NOMO-1 treated with DMSO at 0.1 percent for 48 hours (cell line): ENCODE data around the gene POU4F1.

Experiments
- DNase-seq: peaks from one replicate; lab custom pipeline; 2025; ENCODE audit not compliant: unreplicated experiment; lab: John Stamatoyannopoulos, UW

POU4F1 gene

GRCh38 chr13:78607409-78608251 is 4.3 kb upstream of the POU4F1 start:
- no peak for DNase-seq

DNA sequence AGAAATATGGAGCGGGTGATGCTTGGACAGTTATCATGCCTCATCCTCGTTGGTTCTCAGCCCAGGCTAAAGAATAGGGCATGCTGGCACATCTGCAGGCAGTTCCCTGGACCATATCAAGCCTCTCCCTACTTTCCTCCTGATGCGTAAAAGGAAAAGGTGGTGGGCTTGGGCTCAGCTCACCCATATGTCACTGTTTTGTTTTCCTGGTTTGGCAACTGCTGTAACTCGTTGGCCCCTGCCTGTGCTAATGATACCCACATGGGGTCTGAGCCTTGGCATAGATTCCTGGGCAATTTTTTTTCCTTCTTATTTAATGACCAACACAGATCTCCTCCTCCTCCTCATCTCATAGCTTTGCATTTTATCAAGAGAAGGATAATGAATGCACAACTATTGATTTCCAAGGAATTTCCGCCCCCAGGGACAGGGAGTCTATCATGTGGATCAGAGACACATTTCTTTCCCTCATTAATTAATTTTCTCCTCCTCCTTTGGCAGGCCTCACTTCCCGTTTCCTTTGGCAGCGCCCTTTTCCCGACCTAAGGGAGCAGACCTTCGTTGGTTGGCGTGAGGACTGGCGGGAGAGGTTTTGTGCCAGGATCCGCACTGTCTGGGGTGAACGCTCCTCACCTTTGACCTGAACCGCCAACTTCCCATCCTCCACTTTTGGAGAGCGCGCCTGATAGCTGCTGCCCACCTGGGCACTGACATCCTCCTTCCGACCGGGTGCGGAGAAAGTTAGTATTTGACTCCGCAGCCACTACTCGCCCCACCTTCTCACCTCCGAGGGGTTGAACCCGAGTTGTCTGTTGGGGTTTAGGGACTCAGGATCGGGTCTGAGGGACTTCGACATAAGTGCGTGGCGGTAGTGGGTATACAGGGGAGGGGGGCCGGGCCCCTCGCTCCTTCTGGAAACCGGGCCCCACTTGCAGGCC is 3.4 kb upstream of the POU4F1 start:
- DNase-seq, result no peak

GRCh38 chr13:78604782-78605611 is 1.6 kb upstream of the POU4F1 start:
- no peak for DNase-seq

DNA sequence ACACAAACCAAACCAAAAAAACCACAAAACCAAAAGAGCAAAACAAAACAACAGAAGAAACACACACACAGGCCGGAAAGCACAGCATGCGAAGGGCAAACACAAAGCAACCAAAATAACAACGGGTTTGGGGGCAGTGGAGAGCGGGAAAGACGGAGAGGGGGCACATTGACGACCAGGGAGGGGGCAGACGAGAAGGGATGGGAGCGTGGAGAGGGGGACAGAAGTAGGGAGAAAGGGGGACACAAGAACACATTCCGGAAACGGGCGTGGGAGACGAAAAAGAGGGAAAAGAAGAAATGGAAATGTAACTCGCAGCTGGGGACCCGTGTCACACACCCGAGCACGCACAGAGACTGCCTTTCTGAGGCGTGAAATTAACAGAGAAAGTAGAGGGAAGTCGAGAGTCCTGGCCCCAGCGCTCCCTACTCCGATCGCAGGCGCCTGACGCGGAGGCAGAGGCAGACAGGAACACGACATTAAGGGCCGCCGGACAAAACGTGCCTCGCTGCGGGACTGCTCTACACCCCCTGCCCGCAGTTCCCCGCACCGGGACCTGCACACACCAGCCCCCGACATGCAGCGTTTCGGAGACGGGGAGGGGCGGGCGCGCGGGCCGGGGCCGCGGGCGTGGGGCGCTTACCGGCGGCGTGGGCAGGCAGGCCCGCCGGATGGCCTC is 652 bp downstream of the POU4F1 start:
- peak; percentile 43 for DNase-seq

- DNase-seq, result no peak
Measured at GRCh38 chr13:78601874-78602560, 1.3 kb downstream of the POU4F1 start.

GRCh38 chr13:78601124-78601873 is 2.1 kb downstream of the POU4F1 start:
- no peak for DNase-seq

GRCh38 chr13:78600280-78600883 is 3.0 kb downstream of the POU4F1 start:
- no peak for DNase-seq

DNA sequence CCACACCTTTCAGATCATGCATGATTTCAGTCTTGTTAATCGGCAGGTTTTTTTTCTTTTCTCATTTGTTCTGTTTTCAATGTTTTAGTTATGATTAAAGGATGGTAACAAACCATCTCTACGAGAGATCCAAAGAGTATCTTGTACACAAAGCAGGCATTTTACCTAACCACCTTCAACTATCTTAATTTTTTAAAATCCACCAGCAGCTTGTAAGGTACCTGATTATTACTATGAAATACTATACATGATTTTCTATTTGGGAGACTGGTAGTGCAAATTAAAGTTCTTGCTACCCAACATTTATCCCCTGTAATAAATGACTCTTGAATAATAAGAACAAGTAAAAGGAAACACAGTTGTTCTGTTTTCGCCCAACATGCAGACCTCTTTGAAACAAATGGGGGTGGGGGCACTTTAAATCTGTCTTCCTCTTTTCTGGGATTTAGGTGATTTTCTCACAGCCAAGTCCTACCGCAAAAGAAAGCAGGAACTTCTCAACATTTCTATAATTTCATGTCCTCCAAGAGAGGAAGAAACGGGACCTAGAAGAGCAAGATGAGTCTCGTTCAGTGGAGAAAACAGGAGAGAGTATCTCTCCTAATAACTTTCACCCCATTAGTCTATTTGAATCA is 3.6 kb downstream of the POU4F1 start:
- DNase-seq, result no peak

GRCh38 chr13:78598966-78599644 is 4.2 kb downstream of the POU4F1 start:
- DNase-seq, result no peak

- no peak for DNase-seq
Measured at GRCh38 chr13:78598116-78598781, 5.1 kb downstream of the POU4F1 start.

DNA sequence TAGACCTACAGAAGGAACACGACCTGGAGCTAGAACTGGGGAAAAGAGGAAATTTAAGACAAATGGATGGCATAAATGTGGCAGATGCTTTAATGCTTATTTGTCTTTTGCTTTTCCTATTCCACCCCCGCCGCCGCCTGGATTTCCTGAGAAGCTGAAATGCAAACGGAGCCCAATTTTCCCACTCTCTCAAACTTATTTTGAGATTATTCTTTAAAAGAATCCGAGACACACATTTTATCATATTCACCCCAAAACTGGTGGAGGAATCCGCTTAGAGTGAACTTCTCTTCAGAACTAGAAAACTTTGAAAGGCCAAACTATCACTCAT is 5.8 kb downstream of the POU4F1 start:
- DNase-seq, result no peak

- no peak for DNase-seq
Measured at GRCh38 chr13:78596736-78597601, 6.4 kb downstream of the POU4F1 start.

- DNase-seq, result no peak
Measured at GRCh38 chr13:78596399-78596735, 7.0 kb downstream of the POU4F1 start.

DNA sequence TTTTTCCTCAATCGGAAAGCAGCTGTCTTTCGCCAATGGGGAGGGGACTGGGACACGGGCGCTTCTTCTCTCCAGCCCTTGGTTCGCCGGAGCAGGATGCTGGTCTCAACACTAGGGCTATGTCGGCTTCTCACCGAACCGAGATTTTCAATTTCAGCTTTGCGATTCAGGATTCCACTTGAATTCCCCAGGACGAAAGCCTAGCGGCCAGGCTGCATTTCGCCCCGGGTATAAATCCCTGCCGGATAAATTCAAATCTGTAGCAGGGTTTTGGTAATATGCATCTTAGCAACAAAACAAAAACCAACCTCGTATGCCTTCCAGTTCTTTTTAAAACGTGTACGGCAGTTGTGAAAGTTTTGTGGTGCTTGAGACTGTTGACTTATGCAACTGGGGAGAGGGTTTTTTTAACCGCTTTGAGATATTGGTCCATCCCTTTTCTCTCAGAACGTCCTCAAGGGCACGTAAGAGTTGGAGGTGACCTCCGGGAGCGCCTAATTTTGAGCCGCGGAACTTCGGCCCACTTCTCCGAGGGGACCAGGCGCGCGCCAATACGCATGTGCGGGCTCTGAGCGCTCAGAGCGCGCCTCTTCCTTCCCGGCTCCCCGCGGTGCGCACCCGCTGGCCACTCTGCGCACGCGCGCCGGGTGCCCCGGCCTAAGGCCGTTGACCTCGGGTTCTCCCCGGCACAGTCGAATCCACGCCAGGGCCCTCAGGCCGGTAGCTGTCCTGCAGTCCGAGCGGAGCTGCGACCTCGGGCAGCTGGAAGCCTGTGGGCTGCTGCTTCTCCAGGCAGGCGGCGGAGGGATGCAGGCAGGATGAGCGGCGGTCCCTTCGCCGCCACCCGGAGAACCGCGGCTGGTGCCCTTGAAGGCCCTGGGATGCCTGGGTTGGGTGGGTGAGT is 7.6 kb downstream of the POU4F1 start:
- DNase-seq, result no peak

- no peak for DNase-seq
Measured at GRCh38 chr13:78594456-78594975, 8.8 kb downstream of the POU4F1 start.
